HG03354 (cell line): Measurements from ENCODE around the gene PRDM16.

Experiments used
- ATAC-seq: cut with Tn5 transposase; IDR thresholded peaks from one replicate; pipeline ENCODE4 v1.9.1; 2021; ENCODE audit warnings: mild to moderate bottlenecking; ENCODE audit not compliant: unreplicated experiment, poor library complexity, severe bottlenecking

Gene PRDM16

GRCh38 chr1:3211582-3212375, 142.8 kb downstream of the PRDM16 start:
- no peak for ATAC-seq

- ATAC-seq: no peak
These were observed 143.7 kb downstream of the PRDM16 start for GRCh38 chr1:3212453-3213355.

- no peak for ATAC-seq
These were observed 144.7 kb downstream of the PRDM16 start for GRCh38 chr1:3213730-3214129.

GRCh38 chr1:3215198-3216014, 146.4 kb downstream of the PRDM16 start:
- no peak for ATAC-seq

- no peak for ATAC-seq
These were observed 147.0 kb downstream of the PRDM16 start for GRCh38 chr1:3216015-3216391.

GRCh38 chr1:3217181-3217641, 148.2 kb downstream of the PRDM16 start:
- ATAC-seq: no peak

GRCh38 chr1:3217979-3218679, 149.1 kb downstream of the PRDM16 start:
- ATAC-seq: no peak

GRCh38 chr1:3219005-3219790, 150.2 kb downstream of the PRDM16 start:
- no peak for ATAC-seq

- no peak for ATAC-seq
These were observed 150.9 kb downstream of the PRDM16 start for GRCh38 chr1:3219791-3220467.

- no peak for ATAC-seq
These were observed 152.4 kb downstream of the PRDM16 start for GRCh38 chr1:3221112-3222041.

- ATAC-seq: no peak
These were observed 153.2 kb downstream of the PRDM16 start for GRCh38 chr1:3222042-3222692.

- ATAC-seq: no peak
These were observed 156.7 kb downstream of the PRDM16 start for GRCh38 chr1:3225661-3226060.

GRCh38 chr1:3226191-3226590, 157.2 kb downstream of the PRDM16 start:
- ATAC-seq: no peak

- ATAC-seq: no peak
These were observed 157.8 kb downstream of the PRDM16 start for GRCh38 chr1:3226701-3227350.

GRCh38 chr1:3227351-3227704, 158.3 kb downstream of the PRDM16 start:
- ATAC-seq: no peak

- ATAC-seq: no peak
These were observed 158.9 kb downstream of the PRDM16 start for GRCh38 chr1:3227893-3228292.
